ENCODE measurements around the gene RNPEPL1. TPM values are rescaled to one million over a fixed set of nuclear protein-coding genes. Genes with fewer than 3 reads are reported as not detected.
A peak's percentile ranks its signal among the peaks of the same experiment; 100 is the strongest.

The RNPEPL1 gene
- total and polyA plus RNA-seq, 12 donors, result 5.1 to 259 (median 59.5) TPM

- WGBS, 4 donors, result 84 to 89% (median 88%) methylated on average over 14 to 30 of the region's 30 CpGs
- peaks cover 11 to 22% of the 10 kb centered on the region in 2 donors for H3K4me1 ChIP-seq (replicated peaks in 1 of 2)
- no peaks in the 10 kb centered on the region for H3K9me3 ChIP-seq (replicated peaks in 1 of 3)
- TF ChIP-seq CTCF (IDR thresholded peaks at IDR 0.05) (no peak), POLR2A (IDR thresholded peaks at IDR 0.05) (no peak)
- intact Hi-C loops (cut with DNase I), result no loop called here
- no peak overlapping the region for H3K27ac ChIP-seq
- no peaks in the 10 kb centered on the region for H3K27me3 ChIP-seq
- no peak overlapping the region for H3K4me3 ChIP-seq
- peaks cover 0 to 29% of the 10 kb centered on the region in 2 donors for H3K36me3 ChIP-seq (replicated peaks in 1 of 2)
- peak in 1 of 7 donors; percentile 19 for DNase-seq
Observed at GRCh38 chr2:240572141-240573031, 4.1 kb downstream of the RNPEPL1 start.

- Histone ChIP-seq H3K36me3 (replicated peaks in 1 of 2) (peaks cover 0 to 36% of the 10 kb centered on the region in 2 donors), H3K9me3 (replicated peaks in 1 of 3) (no peaks in the 10 kb centered on the region), H3K4me1 (replicated peaks in 1 of 2) (peaks cover 9 to 23% of the 10 kb centered on the region in 2 donors), H3K27ac (no peak overlapping the region), H3K4me3 (no peak overlapping the region), H3K27me3 (no peaks in the 10 kb centered on the region)
- TF ChIP-seq POLR2A (IDR thresholded peaks at IDR 0.05) (no peak), CTCF (IDR thresholded peaks at IDR 0.05) (no peak)
- WGBS, 4 donors, result 90 to 93% (median 91%) methylated on average over 3 to 20 of the region's 20 CpGs
- intact Hi-C loops (cut with DNase I), result no loop called here
- no peak for DNase-seq
Observed at GRCh38 chr2:240573071-240573515, 4.8 kb downstream of the RNPEPL1 start.

- TF ChIP-seq POLR2A (IDR thresholded peaks at IDR 0.05) (no peak), CTCF (IDR thresholded peaks at IDR 0.05) (no peak)
Observed at GRCh38 chr2:240573516-240574385, 5.5 kb downstream of the RNPEPL1 start.

More at GRCh38 chr2:240573516-240574385, 5.5 kb downstream of the RNPEPL1 start:
- H3K9me3 ChIP-seq (replicated peaks in 1 of 3), result no peaks in the 10 kb centered on the region
- peaks cover 16 to 30% of the 10 kb centered on the region in 2 donors for H3K4me1 ChIP-seq (replicated peaks in 1 of 2)
- 90 to 93% (median 92%) methylated on average over 13 to 37 of the region's 37 CpGs for WGBS, 4 donors
- intact Hi-C loops (cut with DNase I), result no loop called here
- H3K4me3 ChIP-seq, result no peak overlapping the region
- no peaks in the 10 kb centered on the region for H3K27me3 ChIP-seq
- DNase-seq, result no peak
- H3K36me3 ChIP-seq (replicated peaks in 1 of 2), result peaks cover 0 to 40% of the 10 kb centered on the region in 2 donors
- no peak overlapping the region for H3K27ac ChIP-seq

Measured in adrenal gland (tissue), 12 donors.